ENCODE results near the gene SNPH.

Gene SNPH

DNA sequence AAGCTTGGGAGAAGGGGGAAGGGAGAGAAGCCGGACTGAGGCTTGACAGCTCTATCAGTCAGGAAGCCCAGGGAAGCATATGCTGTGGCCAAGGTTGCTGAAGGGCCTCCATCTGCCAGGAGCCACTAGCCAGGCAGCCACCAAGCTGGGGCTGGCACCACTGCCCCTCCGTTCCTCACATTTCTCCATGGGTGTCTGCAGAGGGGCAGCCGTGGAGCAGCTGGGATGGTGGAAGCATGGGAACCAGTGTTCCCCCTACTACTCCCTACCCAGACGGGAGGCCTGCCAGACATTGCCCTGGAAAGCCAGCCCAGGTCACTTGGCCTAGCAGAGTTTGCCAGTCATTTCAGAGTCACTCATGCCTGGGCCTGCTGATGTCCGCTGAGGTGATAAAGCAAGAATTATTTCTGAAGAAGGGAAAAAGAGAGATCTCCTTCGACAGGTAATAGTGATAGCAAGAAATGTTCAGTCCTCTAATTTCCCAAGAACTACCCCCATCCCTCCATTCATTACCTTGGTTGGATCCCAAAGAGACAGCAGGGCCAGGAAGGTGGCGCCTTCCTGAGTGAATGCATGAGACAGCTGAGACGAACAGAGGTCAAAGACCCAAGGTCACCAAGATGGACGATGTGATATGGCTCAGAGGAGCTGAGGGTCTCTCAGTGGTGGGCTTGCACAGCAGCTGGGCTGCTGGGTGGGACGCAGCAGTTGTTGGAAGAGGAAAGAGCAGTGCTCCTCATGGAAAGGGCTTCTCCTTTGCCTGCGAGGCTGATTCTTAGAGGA lies 21.9 kb downstream of the SNPH start:
- DNase-seq (ENCODE audit: low spot score): no peak

DNA sequence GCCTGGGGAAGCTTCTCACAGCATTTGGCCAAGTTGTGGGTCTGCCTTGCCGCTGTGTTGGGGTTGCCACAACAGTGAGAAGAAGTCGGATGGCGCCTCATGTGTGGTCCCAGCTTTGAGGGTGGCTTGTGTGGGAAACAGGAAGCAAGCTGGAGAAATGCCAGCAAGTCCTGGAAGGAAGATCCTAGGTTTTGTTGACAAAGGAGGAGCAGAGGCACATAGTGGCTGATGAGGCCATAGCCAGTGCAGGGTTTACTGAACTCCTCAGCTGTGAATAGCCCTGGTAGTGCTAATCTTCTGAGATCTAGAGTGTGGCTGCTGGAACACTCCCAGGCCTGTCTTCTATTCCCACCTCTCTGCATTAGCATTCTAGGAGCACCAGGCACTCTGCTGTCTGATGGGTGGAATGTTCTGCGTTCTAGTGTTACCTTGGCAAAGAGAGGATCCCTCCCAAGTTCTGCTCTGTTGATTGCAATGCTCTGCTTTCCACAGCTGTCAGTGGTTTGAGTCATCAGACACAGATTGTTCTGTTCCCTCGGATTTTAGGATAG lies 25.2 kb downstream of the SNPH start:
- DNase-seq (ENCODE audit: low spot score): peak; percentile 55

DNA sequence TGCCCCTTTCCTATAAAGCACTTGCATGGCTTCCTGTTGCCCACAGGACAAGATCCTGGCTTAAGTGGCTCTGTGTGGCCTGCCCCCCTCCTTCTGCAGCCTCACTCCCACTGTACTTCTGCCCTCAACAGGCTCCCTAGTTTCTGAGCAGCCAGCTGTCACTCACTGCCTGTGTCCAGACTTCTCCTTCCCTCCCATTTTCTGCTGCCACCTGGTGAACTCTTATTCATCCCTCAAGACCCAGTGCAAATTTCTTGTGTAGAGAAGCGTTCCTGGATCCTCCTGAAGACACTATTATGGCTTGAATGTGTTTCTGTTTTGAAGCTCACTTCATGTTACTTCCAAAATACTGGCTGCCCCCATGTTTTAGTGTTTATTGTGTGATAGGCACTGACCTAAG lies 26.5 kb downstream of the SNPH start:
- DNase-seq (ENCODE audit: low spot score): no peak

DNA sequence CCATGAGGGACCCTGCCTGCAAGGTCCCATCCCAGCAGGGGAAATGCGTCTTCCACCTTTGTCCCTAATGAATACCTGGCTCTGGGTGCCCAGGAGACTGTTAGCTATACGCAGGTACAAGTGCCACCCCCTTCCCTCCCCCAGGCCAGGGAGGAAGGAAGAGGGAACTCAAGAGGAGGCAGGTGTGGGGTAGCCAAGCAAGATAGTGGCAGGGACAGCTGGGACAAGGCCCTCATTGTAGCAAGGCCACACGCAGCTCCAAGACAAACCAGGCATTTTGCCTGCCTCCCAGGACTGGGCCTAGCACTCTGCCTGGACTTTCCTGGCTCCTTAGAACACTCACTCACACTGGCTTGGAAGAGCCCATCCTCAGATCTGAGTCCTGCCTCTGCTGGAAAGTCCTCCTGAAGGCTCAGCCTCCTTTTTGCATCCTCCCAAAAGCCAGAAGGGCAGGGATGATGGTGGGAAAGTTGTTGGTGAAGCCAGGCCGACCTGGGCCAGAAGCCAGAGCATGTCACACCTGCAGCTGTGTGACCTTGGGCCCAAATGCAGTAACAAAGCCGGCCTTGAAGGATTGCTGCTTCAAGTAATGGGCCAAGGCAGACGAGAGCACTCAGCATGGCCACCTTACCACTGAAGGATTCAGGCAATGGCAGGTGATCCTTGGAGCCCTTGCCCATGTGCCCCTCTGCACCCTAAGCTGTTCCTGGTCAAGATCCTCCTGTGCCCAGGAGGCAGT lies 27.7 kb downstream of the SNPH start:
- DNase-seq (ENCODE audit: low spot score): no peak

DNA sequence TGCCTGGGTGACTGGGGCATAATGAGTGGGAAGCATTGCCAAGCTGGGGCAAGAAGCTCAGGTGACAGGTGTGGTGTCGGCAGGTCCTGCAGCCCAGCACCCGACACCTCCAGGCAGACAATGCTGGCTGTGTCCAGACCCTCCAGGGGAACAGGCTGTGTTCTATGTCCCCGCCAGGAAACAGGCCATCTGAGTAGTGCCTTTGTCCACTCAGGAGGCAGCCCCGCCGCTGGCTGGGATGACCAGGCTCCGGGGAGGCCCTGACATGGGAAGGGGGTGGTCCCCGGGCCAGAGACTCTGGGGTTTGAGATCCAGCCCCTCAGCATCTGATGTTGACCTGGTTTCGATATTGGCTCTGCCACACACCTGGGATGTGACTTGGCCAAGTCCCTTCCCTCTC lies 28.4 kb downstream of the SNPH start:
- no peak for DNase-seq (ENCODE audit: low spot score)

DNA sequence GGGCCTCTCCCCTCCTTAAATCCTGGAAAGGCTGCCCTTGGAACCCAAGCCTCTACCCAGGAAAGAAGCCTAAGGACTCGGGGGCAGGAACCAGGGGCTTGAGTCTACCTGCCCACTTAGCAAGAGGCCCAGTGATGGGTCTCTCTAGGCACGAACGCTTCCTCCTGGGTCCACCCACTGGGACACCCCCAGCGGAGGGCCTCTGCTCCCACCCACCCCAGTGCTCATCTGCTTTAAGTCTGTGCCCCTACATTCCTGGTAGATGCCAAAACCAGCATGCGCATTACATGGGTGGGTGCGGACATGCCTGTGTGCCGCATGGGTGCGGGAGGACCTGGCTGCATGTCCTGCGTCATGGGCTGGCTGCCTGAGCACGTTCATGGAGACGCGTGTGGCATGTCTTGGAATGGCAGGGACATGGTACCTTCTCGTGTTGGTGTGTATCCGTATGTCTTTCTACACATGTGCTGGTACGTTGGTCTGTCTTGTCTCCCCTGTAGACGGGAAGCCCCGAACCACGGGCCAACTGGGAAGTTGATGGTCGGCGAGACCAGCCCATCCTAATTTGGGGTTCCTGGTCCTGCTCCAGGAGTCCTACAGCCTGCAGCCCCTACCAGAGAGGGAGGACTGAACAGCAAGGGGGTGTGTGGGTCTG lies 29.3 kb downstream of the SNPH start:
- DNase-seq (ENCODE audit: low spot score): no peak

DNA sequence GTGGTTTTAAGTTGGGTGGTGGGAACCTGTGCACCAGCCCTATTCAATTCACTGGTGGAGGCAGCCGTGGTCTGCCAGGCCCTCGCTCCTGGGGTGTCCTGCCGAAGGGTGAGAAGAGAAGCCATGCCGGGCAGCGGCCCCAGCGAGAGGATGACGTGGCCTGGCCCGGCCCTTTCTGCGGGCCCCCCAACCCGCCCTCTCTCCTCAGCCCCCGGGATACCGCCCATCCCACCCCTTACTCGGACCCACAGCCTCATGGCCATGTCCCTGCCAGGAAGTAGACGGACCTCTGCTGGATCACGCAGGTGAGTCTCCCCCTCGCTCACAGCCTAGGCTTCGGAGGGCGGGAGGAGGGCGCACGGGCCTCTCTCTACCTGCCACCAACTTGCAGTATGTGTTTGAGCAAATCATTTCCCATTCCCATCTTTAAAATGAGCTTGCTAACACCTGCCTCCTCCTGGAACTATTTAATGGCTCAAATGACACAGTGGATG lies 30.1 kb downstream of the SNPH start:
- no peak for DNase-seq (ENCODE audit: low spot score)

DNA sequence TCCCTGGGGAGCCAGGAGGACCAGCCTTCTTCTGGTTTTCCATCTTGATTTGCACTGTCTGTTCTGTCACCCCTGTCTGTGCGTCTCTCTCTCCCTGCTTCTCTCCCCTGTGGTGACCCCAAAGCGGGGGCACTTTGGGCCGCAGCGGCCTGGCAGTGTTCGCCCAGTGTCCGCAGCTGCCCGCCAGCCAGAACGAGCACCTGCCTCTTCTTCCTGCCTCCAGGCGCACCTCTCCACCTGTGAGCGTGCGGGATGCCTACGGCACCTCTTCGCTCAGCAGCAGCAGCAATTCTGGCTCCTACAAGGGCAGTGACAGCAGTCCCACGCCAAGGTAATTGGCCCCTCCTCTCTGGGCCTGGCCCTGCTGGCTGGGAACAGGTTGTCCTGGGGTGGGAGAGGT lies 30.8 kb downstream of the SNPH start:
- DNase-seq (ENCODE audit: low spot score): no peak

DNA sequence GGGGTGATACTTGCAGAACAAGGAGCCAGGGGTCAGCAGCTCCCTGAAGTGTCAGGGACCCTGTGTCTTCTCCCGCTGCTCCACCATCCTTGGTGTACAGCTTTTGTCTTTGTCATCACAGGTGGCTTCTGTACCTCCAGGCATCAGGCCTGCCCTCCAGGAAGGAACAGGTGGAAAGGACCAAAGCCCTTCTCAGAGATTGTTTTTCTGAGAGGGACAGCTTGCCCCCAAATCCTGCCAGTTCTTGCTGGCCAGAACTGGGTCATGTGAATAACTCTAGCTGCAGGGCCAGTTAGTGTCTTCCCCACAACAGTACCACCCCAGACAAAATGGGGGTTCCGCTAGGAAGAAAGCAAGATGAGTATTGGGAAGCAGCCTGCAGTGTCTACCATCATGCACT lies 31.4 kb downstream of the SNPH start:
- no peak for DNase-seq (ENCODE audit: low spot score)

DNA sequence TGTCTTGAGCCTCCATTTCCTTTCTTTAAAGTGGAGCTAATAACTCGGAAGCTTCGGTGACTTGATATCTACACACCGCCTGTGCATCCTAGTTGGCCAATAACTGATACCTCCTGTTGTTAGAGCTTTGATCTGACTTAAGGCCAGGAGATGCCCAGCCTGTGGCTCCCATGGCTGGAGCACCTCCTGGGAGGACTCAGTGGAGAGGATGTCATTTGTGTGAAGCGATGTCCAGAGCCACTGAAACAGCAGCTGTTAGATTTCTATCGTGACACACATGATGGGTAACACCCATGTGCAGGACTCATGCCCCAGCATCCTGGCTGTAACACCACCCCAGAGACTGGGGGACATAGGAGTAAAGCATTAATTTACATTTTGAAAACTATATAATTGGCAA lies 32.1 kb downstream of the SNPH start:
- DNase-seq (ENCODE audit: low spot score): no peak

DNA sequence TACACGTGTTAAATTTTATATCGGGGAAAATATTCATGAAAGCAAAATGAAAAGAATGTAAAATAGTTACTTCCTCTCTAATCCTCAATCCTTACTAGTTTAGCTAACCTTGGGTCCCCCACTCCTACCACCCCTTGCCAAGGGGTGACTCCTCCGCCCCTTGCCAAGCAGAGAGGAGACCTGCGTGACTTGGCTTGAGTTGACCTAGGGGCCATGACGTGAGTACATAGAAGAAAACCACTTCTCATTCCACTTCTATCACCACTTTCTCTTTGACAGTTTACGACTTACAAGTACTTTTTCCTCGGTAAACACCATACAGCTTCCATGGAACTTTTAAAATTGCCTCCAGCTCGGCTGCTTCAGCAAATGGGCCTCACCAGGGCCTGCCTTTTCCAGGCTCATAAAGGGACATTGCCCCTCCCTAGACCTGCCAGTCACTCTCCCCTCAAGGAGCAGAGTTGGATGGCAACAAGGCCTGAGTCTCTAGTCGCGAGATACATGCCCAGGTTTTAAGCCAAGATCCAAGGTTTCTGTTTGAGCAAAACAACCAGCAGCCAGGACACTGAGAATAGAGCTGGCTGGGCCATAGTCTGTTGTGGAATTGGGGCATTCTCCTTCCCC lies 32.9 kb downstream of the SNPH start:
- DNase-seq (ENCODE audit: low spot score): no peak

DNA sequence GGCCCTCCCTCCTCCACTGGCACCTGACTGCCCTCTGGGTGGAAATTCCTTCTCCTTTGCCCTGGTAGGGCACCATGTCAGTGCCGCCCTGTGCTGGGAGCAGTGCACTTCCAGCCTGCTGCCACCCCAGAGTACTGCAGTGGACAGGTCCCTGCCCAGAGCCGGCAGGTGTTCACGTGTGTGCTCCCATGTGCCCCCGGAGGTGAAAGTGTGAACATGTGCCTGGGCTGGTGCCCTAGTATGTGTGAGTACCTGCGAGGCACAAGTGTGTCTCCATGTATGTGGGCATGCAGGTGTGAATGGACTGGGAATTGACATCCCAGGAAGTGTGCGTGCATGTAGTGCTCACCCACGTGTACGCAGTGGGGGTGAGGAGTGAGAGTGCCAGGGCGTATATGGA lies 33.4 kb downstream of the SNPH start:
- DNase-seq (ENCODE audit: low spot score): no peak

DNA sequence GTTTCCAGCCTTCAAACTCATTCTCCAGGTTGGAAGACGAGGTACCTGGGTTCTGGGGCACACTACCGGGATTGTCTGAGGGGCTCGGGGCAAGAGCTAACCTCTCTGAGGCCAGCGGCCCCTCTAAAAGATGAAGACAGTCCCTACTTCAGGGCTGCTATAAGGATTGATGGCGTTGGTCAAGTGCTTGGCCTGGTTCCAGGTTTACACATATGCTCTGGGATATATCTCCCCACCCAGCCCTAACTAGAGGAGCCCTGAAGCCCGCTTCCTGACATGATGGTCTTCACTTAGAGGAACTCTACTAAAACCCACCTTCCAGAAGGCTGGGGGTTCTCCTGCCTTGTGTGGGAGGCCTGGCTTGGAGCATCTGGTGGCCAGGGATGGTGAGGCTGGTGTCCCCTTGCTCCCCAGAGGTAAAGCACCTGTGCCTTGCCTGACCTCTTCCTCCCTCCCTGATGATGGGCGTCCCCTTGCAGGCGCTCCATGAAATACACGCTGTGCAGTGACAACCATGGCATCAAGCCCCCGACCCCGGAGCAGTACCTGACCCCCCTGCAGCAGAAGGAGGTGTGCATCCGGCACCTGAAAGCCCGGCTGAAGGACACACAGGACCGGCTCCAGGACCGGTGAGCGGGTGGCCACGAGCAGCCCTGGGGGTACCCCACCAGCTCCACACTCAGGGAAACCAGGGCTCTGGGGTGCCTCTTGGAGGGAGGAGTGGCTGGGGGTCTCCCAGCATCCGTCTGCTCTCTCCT lies 34.2 kb downstream of the SNPH start:
- no peak for DNase-seq (ENCODE audit: low spot score)

DNA sequence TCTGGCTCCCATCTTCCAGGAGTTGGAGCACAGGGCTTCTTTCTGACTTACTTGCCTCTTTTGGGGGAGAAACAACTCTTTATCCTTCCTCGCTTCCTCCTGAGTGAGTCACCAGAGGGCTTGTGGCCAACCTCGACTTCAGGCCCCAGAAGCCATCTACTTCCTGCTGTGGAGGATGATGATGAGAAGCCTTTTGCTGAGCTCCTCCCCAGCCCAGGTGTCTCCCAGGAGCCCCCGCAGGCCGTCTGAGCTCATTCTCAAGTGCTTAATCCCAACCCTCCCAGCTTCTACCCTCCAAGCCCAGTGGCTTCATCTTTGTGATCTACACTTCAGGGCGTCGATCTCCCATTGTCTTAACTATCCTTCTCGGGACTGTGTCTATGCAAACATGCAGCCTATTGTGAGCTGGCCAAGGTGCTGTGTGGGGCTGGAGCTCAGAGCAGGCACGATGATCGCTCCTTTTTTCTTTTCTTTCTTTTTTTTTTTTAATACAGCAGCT lies 35.0 kb downstream of the SNPH start:
- DNase-seq (ENCODE audit: low spot score): peak; percentile 76

DNA sequence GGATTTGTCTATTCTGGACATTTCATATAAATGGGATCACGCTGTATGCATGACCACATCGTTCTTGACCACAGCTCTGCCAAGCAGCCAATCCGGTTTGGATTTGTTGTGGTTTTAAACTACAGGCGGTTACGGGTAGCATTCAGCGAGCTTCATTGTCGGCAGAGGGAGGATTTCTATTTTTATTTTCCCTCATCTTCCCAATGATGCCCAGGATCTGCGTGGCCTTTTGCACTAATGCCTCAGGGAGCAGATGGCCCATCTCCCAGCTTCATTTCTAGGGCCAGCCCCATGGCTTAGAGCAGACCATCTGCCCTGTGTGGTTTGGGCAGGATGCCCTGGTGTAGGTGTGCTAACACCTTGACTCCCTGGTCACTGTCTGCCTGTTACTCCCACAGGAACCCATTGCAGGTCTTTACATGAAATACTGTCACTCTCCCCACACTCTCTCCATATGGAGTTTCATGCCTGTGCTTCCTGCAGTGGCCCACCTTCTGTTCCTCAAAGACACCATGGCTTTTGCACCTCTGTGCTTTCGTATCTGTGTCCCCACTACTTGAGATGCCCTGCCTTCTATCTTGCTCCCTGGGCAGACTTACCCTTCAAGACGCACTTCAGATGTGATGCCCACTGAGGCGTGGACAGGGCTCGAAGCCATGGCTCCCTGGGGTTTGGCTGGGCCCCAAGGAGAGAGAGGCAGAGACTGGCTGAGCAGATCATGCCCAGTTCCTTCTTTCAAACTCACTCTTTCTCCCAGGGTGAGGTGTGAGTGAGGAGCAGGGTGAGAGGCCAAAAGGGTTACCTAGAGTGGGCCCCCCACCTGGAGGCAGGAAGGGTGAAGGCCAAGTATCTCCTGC lies 36.8 kb downstream of the SNPH start:
- no peak for DNase-seq (ENCODE audit: low spot score)

DNA sequence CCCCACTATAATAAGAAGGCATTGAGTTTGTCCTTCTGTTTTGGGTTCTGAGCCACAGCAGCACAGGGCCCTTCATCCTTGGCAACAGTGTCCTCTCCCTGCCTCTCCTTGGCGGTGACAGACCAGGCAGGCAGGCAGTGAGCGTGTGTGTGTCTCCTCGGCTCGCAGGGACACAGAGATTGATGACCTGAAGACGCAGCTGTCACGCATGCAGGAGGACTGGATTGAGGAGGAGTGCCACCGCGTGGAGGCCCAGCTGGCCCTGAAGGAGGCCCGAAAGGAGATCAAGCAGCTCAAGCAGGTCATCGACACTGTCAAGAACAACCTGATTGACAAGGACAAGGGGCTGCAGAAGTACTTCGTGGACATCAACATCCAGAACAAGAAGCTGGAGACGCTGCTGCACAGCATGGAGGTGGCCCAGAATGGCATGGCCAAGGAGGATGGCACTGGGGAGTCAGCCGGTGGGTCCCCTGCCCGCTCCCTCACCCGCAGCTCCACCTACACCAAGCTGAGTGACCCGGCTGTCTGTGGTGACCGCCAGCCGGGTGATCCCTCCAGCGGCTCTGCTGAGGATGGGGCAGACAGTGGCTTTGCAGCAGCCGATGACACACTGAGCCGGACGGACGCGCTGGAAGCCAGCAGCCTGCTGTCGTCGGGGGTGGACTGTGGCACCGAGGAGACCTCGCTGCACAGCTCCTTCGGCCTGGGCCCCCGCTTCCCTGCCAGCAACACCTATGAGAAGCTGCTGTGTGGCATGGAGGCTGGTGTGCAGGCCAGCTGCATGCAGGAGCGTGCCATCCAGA lies 38.8 kb downstream of the SNPH start:
- no peak for DNase-seq (ENCODE audit: low spot score)

DNA sequence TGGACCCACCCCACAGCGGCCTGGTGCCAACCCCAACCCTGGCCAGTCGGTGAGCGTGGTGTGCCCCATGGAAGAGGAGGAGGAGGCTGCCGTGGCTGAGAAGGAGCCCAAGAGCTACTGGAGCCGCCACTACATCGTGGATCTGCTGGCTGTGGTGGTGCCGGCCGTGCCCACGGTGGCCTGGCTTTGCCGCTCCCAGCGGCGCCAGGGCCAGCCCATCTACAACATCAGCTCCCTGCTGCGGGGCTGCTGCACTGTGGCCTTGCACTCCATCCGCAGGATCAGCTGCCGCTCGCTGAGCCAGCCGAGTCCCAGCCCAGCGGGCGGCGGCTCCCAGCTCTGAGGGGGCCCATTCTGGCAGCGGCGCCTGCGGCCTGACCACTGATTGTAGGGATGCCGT lies 39.6 kb downstream of the SNPH start:
- DNase-seq (ENCODE audit: low spot score): no peak

DNA sequence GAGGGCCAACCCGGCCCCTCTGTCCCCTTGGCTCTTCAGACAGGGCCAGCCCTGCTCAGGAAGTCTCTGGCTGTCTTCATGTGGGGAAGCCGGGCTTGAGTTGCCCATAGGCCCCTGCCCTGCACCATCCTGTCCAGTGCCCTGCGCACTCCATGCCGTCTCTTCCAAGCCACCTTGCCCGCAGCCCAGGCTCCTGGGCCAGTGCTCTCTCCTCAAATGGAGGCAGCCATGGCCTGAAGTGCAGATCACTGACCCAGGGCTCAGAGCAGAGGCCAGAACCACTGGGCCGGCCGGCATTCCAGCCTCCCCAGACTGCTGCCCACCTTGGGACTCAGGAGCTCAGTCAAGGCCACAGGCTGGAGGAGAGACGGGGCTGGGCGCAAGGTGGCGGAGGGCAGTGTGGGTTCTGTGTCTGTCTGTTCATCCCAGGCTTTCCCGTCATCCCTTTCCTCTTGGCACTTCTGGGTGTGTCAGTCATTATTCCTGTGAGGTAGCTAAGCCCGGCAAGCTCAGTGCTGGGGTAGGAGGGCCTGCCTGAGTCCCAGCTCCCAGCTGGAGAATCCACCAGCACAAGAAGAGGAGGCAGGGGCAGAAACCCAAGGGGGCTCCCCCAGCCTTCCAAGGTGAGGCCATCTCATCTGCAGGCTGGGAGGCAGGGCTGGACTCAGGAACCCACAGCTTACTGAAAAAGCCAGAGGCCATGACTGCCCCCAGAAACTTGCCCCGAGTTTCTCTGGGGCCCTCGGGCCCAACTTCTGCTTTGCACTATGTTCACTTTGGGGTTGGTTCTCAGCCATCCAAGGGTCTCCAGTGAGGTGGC lies 40.4 kb downstream of the SNPH start:
- no peak for DNase-seq (ENCODE audit: low spot score)

DNA sequence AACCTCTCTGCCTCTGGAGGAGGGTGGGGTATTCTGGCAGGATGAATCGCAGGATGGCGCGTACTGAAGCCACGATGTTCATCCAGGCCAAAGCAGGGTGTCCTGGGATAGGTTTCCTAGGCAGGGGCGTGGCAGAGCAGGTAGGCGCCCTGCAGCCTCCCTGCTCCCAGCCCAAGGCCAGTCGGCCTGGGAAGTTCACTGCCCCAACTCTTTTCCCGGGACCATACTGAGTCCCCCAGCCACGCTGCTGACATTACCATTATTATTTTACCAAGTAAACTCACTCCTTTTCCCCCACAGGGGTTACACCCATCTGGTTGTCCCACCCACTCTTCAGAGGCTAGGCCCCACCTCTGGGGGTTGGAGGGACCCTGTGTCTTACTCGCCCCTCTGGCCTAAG lies 41.1 kb downstream of the SNPH start:
- no peak for DNase-seq (ENCODE audit: low spot score)
